T-helper 2 cell treated with Interferon-gamma antibody and Interleukin-4, amounts not matched to agents 100 ng/mL and 5 ng/mL, for 36 hours (primary cell): ENCODE data around the gene ANAPC4. TPM values are rescaled to one million over a fixed set of nuclear protein-coding genes. Genes with fewer than 3 reads are reported as not detected.

ENCODE experiments used
- intact Hi-C: fragments of 100-400 bp; cut with micrococcal nuclease; formaldehyde crosslinking; loops from one replicate; pipeline ENCODE4 v1.15.1; 2023
- total RNA-seq: library from RNA; stranded (reverse); gene quantifications from 2 replicates; pipeline ENCODE4 v1.2.3, GENCODE V29; 2022

Gene ANAPC4
- total RNA-seq, 1 donor from 2014 or later = 50.1 TPM

GRCh38 chr4:25427871-25428270, 50.8 kb downstream of the ANAPC4 start:
- intact Hi-C loops = no loop called here

GRCh38 chr4:25430630-25431029, 53.6 kb downstream of the ANAPC4 start:
- intact Hi-C loops = no loop called here

GRCh38 chr4:25433966-25434827, 57.1 kb downstream of the ANAPC4 start:
- intact Hi-C loops = no loop called here

GRCh38 chr4:25437926-25438325, 60.9 kb downstream of the ANAPC4 start:
- intact Hi-C loops = no loop called here

GRCh38 chr4:25439918-25440477, 62.9 kb downstream of the ANAPC4 start:
- intact Hi-C loops = loop anchor here (2.0 kb wide), 1 partner anchor 329 kb away; no protein-coding TSS in a partner anchor

GRCh38 chr4:25440478-25441030, 63.5 kb downstream of the ANAPC4 start:
- intact Hi-C loops = loop anchor here (2.0 kb wide), 1 partner anchor 328 kb away; no protein-coding TSS in a partner anchor

- intact Hi-C loops = loop anchor here (2.0 kb wide), 1 partner anchor 327 kb away; no protein-coding TSS in a partner anchor
Observed at GRCh38 chr4:25441519-25442117, 64.6 kb downstream of the ANAPC4 start.

GRCh38 chr4:25442863-25443307, 65.8 kb downstream of the ANAPC4 start:
- intact Hi-C loops = no loop called here

- intact Hi-C loops = no loop called here
Observed at GRCh38 chr4:25443851-25444250, 66.8 kb downstream of the ANAPC4 start.

- intact Hi-C loops = no loop called here
Observed at GRCh38 chr4:25446611-25447010, 69.5 kb downstream of the ANAPC4 start.

- intact Hi-C loops = no loop called here
Observed at GRCh38 chr4:25448379-25449109, 71.5 kb downstream of the ANAPC4 start.

- intact Hi-C loops = no loop called here
Observed at GRCh38 chr4:25449270-25449669, 72.2 kb downstream of the ANAPC4 start.

- intact Hi-C loops = no loop called here
Observed at GRCh38 chr4:25449688-25450087, 72.6 kb downstream of the ANAPC4 start.

GRCh38 chr4:25450491-25450901, 73.4 kb downstream of the ANAPC4 start:
- intact Hi-C loops = no loop called here

GRCh38 chr4:25451676-25452075, 74.6 kb downstream of the ANAPC4 start:
- intact Hi-C loops = no loop called here

GRCh38 chr4:25452081-25452480, 75.0 kb downstream of the ANAPC4 start:
- intact Hi-C loops = no loop called here

- intact Hi-C loops = no loop called here
Observed at GRCh38 chr4:25454476-25454875, 77.4 kb downstream of the ANAPC4 start.

GRCh38 chr4:25457053-25457715, 80.1 kb downstream of the ANAPC4 start:
- intact Hi-C loops = no loop called here

GRCh38 chr4:25466966-25467697, 90.1 kb downstream of the ANAPC4 start:
- intact Hi-C loops = no loop called here

GRCh38 chr4:25467843-25468242, 90.8 kb downstream of the ANAPC4 start:
- intact Hi-C loops = no loop called here
